SK-N-SH (cell line): ENCODE data around the gene TAOK2. TPM values are rescaled to one million over a fixed set of nuclear protein-coding genes. Genes with fewer than 3 reads are reported as not detected.
A peak's percentile ranks its signal among the peaks of the same experiment; 100 is the strongest.

ENCODE experiments used
- CTCF ChIA-PET: fragments of 300-600, 350-600 bp; formaldehyde crosslinking; extraction: SDS; loops from one replicate; lab custom pipeline; 2021; lab: Yijun Ruan, JAX
- POLR2A ChIA-PET: fragments of 350-600 bp; sonication (Branson Sonifier 250); formaldehyde crosslinking; extraction: SDS; loops from one replicate; lab custom pipeline; 2020; ENCODE audit warnings: antibody characterized with exemption, inconsistent platforms; lab: Yijun Ruan, JAX
- DNase-seq: peaks from one replicate; pipeline ENCODE4 v3.0.0; 2012
- H2AFZ ChIP-seq: fragments of 200-600 bp; sonication (generic); 2 replicates; pipeline ENCODE4 v1.8.1; 2016; ENCODE audit warnings: antibody characterized with exemption, mild to moderate bottlenecking, low read depth
- H3F3A ChIP-seq: fragments of 200-600 bp; sonication (generic); replicated peaks from 2 replicates; pipeline ENCODE3; 2016; ENCODE audit warnings: antibody characterized with exemption, mild to moderate bottlenecking; ENCODE audit not compliant: insufficient read depth
- H3K27ac ChIP-seq, 2 experiments: fragments of 200-500 bp in 1 of 2; fragments of 200-600 bp in 1 of 2; sonication (Bioruptor generic) in 1 of 2; sonication (generic), shearing (Covaris generic) in 1 of 2; 2 replicates each; pipeline versions ENCODE4 v1.5.1 to v1.6.1; 2014 to 2016; ENCODE audit warnings: low read depth in 2 of 2, inconsistent platforms in 1 of 2, low read length in 1 of 2, mild to moderate bottlenecking in 1 of 2, mixed read lengths in 1 of 2
- H3K27me3 ChIP-seq: fragments of 200-600 bp; sonication (generic), shearing (Covaris generic); 2 replicates; pipeline ENCODE4 v1.6.1; 2016; ENCODE audit warnings: mixed run types; ENCODE audit not compliant: insufficient read depth
- H3K36me3 ChIP-seq, 2 experiments: fragments of 200-500 bp in 1 of 2; fragments of 200-600 bp in 1 of 2; sonication (Bioruptor generic) in 1 of 2; sonication (generic) in 1 of 2; replicated peaks in 1 of 2; 2 replicates each; pipeline versions ENCODE3 to v1.5.1; 2014 to 2016; ENCODE audit warnings: low read length in 1 of 2, mild to moderate bottlenecking in 1 of 2; ENCODE audit not compliant: insufficient read depth in 2 of 2, control insufficient read depth in 1 of 2
- H3K4me1 ChIP-seq, 2 experiments: fragments of 200-500 bp in 1 of 2; fragments of 200-600 bp in 1 of 2; sonication (Bioruptor generic) in 1 of 2; sonication (generic), shearing (Covaris generic) in 1 of 2; 2 replicates each; pipeline versions ENCODE4 v1.5.1 to v1.6.1; 2014 to 2016; ENCODE audit warnings: low read depth in 1 of 2, low read length in 1 of 2, mixed run types in 1 of 2; ENCODE audit not compliant: insufficient read depth in 2 of 2, control insufficient read depth in 1 of 2
- H3K4me2 ChIP-seq: fragments of 200-600 bp; sonication (generic), shearing (Covaris generic); 2 replicates; pipeline ENCODE4 v1.6.1; 2017; ENCODE audit warnings: mixed run types
- H3K4me3 ChIP-seq, 2 experiments: fragments of 200-500 bp in 1 of 2; fragments of 200-600 bp in 1 of 2; sonication (Bioruptor generic) in 1 of 2; sonication (generic), shearing (Covaris generic) in 1 of 2; 2 replicates each; pipeline versions ENCODE4 v1.5.1 to v1.8.1; 2014 to 2016; ENCODE audit warnings: low read depth in 2 of 2, inconsistent platforms in 1 of 2, low read length in 1 of 2, mild to moderate bottlenecking in 1 of 2, mixed read lengths in 1 of 2, moderate library complexity in 1 of 2
- H3K79me2 ChIP-seq: fragments of 200-600 bp; sonication (generic); 2 replicates; pipeline ENCODE4 v1.8.1; 2017; ENCODE audit warnings: mild to moderate bottlenecking; ENCODE audit not compliant: insufficient read depth
- H3K9ac ChIP-seq: fragments of 200-600 bp; sonication (generic); 2 replicates; pipeline ENCODE4 v1.6.1; 2017; ENCODE audit warnings: mixed run types
- H3K9me2 ChIP-seq: fragments of 200-600 bp; sonication (generic); 2 replicates; pipeline ENCODE4 v1.6.1; 2017; ENCODE audit warnings: mixed run types
- H3K9me3 ChIP-seq: fragments of 200-600 bp; sonication (generic); 2 replicates; pipeline ENCODE4 v1.6.1; 2017; ENCODE audit warnings: mixed run types, mild to moderate bottlenecking, moderate library complexity
- H4K20me1 ChIP-seq: fragments of 200-600 bp; sonication (generic); 2 replicates; pipeline ENCODE4 v1.6.1; 2017; ENCODE audit warnings: mild to moderate bottlenecking, mixed run types; ENCODE audit not compliant: insufficient read depth
- CTCF ChIP-seq: fragments of 200-600 bp; sonication (generic); IDR thresholded peaks from 2 replicates; pipeline ENCODE4 v1.6.1; 2017; ENCODE audit warnings: antibody characterized with exemption, mild to moderate bottlenecking, moderate library complexity
- FOSL2 ChIP-seq: IDR thresholded peaks from 2 replicates; pipeline ENCODE4 v1.4.0; 2012; ENCODE audit warnings: low read depth, mild to moderate bottlenecking, moderate library complexity, borderline replicate concordance
- FOXJ3 ChIP-seq: sonication (generic); formaldehyde crosslinking; IDR thresholded peaks from 2 replicates; pipeline ENCODE4 v1.5.1; 2020; ENCODE audit warnings: mild to moderate bottlenecking, missing genetic modification reagents
- GATA2 ChIP-seq: sonication (generic); formaldehyde crosslinking; IDR thresholded peaks from 2 replicates; pipeline ENCODE4 v1.5.0; 2020; ENCODE audit warnings: mild to moderate bottlenecking, missing genetic modification reagents
- JUND ChIP-seq: IDR thresholded peaks from 2 replicates; pipeline ENCODE4 v1.4.0; 2012
- MAX ChIP-seq: IDR thresholded peaks from 2 replicates; pipeline ENCODE4 v1.4.0; 2012; ENCODE audit warnings: low read depth
- MEF2A ChIP-seq: IDR thresholded peaks from 2 replicates; pipeline ENCODE4 v1.4.0; 2012; ENCODE audit warnings: low read depth, borderline replicate concordance
- MXI1 ChIP-seq: IDR thresholded peaks from 2 replicates; pipeline ENCODE4 v1.6.1; 2012; ENCODE audit warnings: mild to moderate bottlenecking, low read depth, low read length, improper control_type of control experiment
- NFIC ChIP-seq: IDR thresholded peaks from 2 replicates; pipeline ENCODE4 v1.4.0; 2012; ENCODE audit warnings: borderline replicate concordance
- RXRA ChIP-seq: IDR thresholded peaks from 2 replicates; pipeline ENCODE4 v1.4.0; 2012; ENCODE audit warnings: low read depth, mild to moderate bottlenecking, borderline replicate concordance
- SIN3A ChIP-seq: IDR thresholded peaks from 2 replicates; pipeline ENCODE4 v1.6.1; 2012; ENCODE audit warnings: low read depth, mild to moderate bottlenecking, low read length, moderate library complexity, borderline replicate concordance
- SMC3 ChIP-seq: IDR thresholded peaks from 2 replicates; pipeline ENCODE4 v1.6.1; 2012; ENCODE audit warnings: low read depth, low read length, improper control_type of control experiment
- TAF1 ChIP-seq: IDR thresholded peaks from 2 replicates; pipeline ENCODE4 v1.6.1; 2012; ENCODE audit warnings: low read depth, mild to moderate bottlenecking, low read length, moderate library complexity, borderline replicate concordance
- TCF12 ChIP-seq: IDR thresholded peaks from 2 replicates; pipeline ENCODE4 v1.4.0; 2012
- YY1 ChIP-seq: IDR thresholded peaks from 2 replicates; pipeline ENCODE4 v1.4.0; 2012; ENCODE audit warnings: low read depth, mild to moderate bottlenecking
- WGBS: methylation state at CpG from one replicate; pipeline ENCODE4 v1.1.6; 2017; ENCODE audit warnings: low lambda C conversion rate; 5-methylcytosine and 5-hydroxymethylcytosine counted together
- polyA plus RNA-seq, 3 experiments: library from polyadenylated mRNA; depleted of rRNA; stranded (reverse); fragments of >200 nt; gene quantifications; 2 replicates each; pipeline ENCODE4 v1.2.3, GENCODE V29; 2012
- TF ChIP-seq, protein P1 (sequence below): IDR thresholded peaks from 2 replicates; pipeline ENCODE4 v1.4.0; 2012; ENCODE audit warnings: low read depth, borderline replicate concordance
- TF ChIP-seq, protein P2 (sequence below): IDR thresholded peaks from 2 replicates; pipeline ENCODE4 v1.4.0; 2012; ENCODE audit warnings: low read depth, borderline replicate concordance

Gene TAOK2
- polyA plus RNA-seq, 1 of the 3 experiments (the other 2 are of a cell fraction): 21.9 TPM

DNA sequence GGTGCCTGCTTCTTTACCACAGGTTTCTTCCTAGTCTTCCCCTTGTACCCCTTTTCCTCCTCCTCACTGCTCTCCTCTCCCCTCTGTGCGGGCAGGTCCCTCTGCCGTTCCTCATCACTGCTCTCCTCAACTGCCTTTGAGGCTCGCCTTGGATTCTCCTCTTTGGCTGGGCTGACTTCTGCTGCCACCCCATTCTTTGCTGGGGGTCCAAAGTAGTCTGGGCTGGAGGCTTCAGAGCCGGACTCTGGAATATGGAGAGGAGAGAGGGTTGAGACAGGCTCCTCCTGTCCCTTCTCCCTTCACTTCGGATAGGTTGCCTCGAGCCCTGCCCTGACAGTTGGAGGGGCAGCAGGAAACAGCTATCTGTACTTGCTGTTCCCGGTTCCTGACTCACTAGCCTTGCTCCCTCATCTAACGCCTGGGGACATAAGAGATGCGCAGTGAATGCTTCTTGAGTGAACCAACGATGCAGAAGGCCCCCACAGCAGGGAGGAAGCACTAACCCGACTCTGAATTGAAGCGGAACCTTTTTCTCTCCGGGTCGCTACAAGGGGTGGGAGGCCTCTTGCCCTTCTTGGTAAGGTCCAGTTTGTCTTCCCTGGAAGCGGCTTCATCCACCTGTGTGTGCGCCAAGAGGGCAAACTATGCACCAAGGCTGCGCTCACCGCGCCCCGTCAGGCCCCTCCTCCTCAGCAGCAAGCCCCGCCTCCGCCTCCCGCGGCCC, 21.1 kb downstream of the TAOK2 start:
- H3K4me2 ChIP-seq: peak overlapping the region; percentile 99
- no peaks in the 10 kb centered on the region for H3K9me3 ChIP-seq
- peak overlapping the region; percentile 87 to 92 for H3K4me3 ChIP-seq
- peak overlapping the region; percentile 97 for H2AFZ ChIP-seq
- peak; percentile 58 for DNase-seq
- H3F3A ChIP-seq: peaks cover 10% of the 10 kb centered on the region
- no peaks in the 10 kb centered on the region for H3K27me3 ChIP-seq
- TF ChIP-seq, protein P1, sequence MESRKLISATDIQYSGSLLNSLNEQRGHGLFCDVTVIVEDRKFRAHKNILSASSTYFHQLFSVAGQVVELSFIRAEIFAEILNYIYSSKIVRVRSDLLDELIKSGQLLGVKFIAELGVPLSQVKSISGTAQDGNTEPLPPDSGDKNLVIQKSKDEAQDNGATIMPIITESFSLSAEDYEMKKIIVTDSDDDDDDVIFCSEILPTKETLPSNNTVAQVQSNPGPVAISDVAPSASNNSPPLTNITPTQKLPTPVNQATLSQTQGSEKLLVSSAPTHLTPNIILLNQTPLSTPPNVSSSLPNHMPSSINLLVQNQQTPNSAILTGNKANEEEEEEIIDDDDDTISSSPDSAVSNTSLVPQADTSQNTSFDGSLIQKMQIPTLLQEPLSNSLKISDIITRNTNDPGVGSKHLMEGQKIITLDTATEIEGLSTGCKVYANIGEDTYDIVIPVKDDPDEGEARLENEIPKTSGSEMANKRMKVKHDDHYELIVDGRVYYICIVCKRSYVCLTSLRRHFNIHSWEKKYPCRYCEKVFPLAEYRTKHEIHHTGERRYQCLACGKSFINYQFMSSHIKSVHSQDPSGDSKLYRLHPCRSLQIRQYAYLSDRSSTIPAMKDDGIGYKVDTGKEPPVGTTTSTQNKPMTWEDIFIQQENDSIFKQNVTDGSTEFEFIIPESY: no peak
- TF ChIP-seq NFIC (no peak), YY1 (no peak), JUND (no peak), SMC3 (no peak), GATA2 (CRISPR knock-in tag) (no peak), FOXJ3 (no peak), CTCF (no peak), MEF2A (no peak), TAF1 (no peak), RXRA (no peak), MAX (no peak), SIN3A (no peak), MXI1 (no peak), TCF12 (no peak), FOSL2 (no peak)
- TF ChIP-seq, protein P2, sequence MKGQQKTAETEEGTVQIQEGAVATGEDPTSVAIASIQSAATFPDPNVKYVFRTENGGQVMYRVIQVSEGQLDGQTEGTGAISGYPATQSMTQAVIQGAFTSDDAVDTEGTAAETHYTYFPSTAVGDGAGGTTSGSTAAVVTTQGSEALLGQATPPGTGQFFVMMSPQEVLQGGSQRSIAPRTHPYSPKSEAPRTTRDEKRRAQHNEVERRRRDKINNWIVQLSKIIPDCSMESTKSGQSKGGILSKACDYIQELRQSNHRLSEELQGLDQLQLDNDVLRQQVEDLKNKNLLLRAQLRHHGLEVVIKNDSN: no peak
- peaks cover 19% of the 10 kb centered on the region; the same call in 1 of the 2 replicates for H3K79me2 ChIP-seq
- 21% methylated on average over 14 of the region's 24 CpGs for WGBS
- H3K9ac ChIP-seq: peak overlapping the region; percentile 90
- peaks cover 5 to 40% of the 10 kb centered on the region in 2 experiments for H3K36me3 ChIP-seq
- no peaks in the 10 kb centered on the region for H3K9me2 ChIP-seq
- peak overlapping the region; percentile 94 for H3K27ac ChIP-seq
- peaks cover 0 to 14% of the 10 kb centered on the region in 2 experiments; a peak in 1 of 4 replicates for H3K4me1 ChIP-seq
- POLR2A ChIA-PET: interaction anchor here (0.6 to 1.3 kb wide), 6 partner anchors 12 to 95 kb away, joined by 3 to 4 read pairs (median 4); partner anchors contain the start of genes SEZ6L2, TAOK2 and TMEM219
- CTCF ChIA-PET: interaction anchor here (1.0 to 2.8 kb wide), 5 partner anchors 11 to 204 kb away, joined by 3 to 11 read pairs (median 6); partner anchors contain the start of genes KIF22 and TLCD3B
- no peaks in the 10 kb centered on the region for H4K20me1 ChIP-seq
